Measurements from ENCODE around the gene PSMD9.
"Not testable (repeated sequence)": the region's sequence is repeated elsewhere in the genome, so short reads cannot be mapped to it uniquely, and the experiment has no call there.

The PSMD9 gene, protein sequence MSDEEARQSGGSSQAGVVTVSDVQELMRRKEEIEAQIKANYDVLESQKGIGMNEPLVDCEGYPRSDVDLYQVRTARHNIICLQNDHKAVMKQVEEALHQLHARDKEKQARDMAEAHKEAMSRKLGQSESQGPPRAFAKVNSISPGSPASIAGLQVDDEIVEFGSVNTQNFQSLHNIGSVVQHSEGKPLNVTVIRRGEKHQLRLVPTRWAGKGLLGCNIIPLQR

GRCh38 chr12:121888478-121889273 lies at the start of gene PSMD9:
PSMD9 (plus strand) TSS chr12:121888790; CDS start chr12:121888857, 67 bp downstream.
- DNase-seq, result peak; percentile 98

DNA sequence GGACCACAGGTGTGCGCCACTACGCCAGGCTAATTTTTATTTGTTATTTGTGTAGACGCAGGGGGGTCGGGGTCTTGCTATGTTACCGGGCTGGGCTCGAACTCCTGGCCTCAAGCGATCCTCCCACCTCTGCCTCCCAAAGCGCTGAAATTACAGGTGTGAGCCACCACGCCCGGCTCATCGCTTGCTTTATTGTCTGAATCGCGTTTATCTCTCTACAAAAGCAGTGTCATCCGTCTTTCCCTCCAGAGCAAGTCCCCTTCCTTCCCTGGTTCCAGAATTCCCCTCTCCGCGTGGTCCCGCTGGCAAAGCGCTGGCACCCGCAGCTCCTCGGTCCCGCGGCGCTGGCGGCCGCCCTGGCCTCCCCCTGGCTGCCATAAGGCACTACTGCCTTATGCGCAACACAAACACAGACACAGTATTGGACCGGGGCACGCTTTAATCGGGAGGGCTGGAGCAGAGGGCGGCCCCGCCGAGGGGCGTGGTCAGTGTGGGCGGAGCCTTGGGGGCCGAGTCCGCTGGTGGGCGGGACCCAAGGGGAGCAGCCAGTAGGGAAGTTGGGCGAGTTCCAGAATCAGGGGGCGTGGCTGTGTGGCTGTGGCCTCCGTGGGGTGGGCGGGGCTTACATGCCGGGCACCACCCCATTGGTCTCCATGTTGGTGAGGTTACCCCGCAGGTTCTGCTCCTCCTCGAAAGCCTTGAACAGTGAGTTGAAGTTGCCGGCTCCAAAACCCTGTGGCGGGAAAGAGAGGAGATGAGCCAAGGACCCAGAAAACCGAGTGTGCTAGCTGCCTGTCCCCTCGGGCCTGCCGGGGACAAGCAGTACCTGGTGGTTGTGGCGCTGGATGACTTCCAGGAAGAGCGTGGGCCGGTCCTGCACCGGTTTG lies 49.2 kb upstream of the PSMD9 start:
- peak; percentile 99 for DNase-seq

DNA sequence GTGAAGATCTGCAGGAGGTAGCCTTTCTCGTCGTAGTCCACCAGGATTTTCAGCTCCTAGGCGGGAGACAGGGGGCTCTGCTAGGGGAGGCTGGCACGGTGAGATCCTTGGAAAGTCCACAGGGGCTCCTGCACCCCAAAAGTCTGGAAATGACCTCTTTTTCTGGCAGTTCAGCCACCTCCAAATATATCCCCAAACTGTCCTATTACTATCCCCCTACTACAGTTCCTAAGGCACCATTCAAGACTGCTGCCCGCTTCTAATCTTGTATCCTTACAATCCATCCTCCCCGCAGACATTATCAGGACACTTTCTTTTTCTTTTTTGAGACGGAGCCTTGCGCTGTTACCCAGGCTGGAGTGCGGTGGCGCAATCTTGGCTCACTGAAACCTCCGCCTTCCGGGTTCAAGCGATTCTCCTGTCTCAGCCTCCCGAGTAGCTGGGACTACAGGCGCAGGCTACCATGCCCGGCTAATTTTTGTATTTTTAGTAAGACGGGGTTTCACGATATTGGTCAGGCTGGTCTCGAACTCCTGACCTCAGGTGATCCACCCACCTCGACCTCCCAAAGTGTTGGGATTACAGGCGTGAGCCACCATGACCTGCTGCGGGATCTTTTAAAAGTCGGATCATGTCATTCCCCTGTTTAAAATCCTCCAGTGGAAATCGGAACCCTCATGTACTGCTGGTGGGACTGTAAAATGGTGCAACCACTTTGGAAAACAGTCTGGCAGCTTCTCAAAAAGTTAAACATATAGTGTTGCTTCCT lies 48.4 kb upstream of the PSMD9 start:
- DNase-seq, result no peak

- no peak for DNase-seq
Observed at GRCh38 chr12:121843236-121843982, 45.2 kb upstream of the PSMD9 start.

DNA sequence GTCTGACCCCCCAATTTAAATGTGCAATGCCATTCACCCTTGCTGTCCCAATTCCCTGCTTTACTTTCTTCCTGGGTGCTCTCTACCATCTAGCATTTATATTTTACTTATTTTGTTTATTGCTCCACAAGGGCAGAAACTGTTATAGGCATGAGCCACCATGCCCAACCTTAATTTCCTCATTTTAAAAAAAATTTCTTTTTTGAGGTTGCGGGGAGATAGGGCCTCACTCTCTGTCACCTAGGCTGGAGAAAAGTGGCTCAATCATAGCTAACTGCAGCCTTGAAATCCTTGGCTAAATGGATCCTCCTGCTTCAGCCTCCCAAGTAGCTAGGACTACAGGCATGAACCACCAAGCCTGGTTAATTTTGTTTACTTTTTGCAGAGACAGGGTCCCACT lies 42.9 kb upstream of the PSMD9 start:
- DNase-seq, result no peak

- DNase-seq, result no peak
Observed at GRCh38 chr12:121849211-121849610, 39.4 kb upstream of the PSMD9 start.

- no peak for DNase-seq
Observed at GRCh38 chr12:121849665-121850064, 38.9 kb upstream of the PSMD9 start.

DNA sequence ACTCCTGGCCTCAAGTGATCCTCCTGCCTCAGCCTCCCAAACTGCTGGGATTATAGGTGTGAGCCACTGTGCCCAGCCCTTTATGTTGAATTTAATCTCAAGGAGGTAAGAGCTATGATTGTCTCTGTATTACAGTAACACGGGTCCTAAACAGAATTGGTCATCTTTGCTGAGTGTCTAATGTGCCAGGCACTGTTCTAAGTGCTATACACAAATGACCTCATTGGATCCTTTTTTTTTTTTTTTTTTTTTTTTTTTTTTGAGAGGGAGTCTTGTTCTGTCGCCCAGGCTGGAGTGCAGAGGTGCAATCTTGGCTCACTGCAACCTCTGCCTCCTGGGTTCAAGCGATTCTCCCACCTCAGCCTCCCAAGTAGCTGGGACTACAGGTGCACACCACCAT lies 36.2 kb upstream of the PSMD9 start:
- not testable (repeated sequence) for DNase-seq

GRCh38 chr12:121857322-121858246 lies 31.0 kb upstream of the PSMD9 start:
- DNase-seq, result no peak

GRCh38 chr12:121858318-121858661 lies 30.3 kb upstream of the PSMD9 start:
- DNase-seq, result no peak

GRCh38 chr12:121858662-121859572 lies 29.7 kb upstream of the PSMD9 start, which contains the start of gene HPD:
HPD (minus strand) TSS chr12:121858859; CDS start chr12:121858823, 36 bp downstream.
- DNase-seq, result no peak

DNA sequence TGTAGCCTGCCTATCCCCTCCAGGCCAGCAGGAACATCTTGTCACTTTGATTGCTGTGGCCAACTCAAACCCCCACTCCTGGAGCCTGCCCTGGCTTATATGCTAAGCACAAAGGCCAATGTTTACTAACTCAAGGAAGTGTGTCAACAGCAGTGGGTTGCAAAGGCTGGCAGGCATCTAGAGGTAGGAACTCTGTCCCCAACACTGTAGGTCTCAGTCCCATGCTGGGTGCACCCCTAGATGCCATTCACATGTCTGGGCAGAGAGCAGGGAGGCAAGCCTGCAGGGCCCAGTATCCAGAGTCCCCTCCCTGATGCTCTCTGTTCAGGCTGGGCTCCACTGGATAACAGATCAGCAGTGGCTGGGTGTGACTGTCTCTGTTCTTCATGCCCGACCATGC lies 28.3 kb upstream of the PSMD9 start:
- no peak for DNase-seq

DNA sequence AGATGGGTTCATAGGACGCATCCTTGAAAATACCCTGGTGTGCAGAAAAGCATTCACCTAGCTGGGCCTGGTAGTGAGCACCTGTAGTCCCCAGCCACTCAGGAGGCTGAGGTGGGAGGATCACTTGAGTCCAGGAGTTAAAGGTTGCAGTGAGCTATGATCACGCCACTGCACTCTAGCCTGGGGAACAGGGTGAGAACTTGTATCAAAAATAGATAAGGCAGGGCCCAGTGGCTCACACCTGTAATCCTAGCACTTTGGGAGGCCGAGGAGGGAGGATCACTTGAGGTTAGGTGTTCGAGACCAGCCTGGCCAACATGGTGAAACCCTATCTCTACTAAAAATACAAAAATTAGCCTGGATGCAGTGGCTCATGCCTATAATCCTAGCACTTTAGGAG lies 27.9 kb upstream of the PSMD9 start:
- not testable (repeated sequence) for DNase-seq

GRCh38 chr12:121861636-121862254 lies 26.8 kb upstream of the PSMD9 start:
- DNase-seq, result no peak

GRCh38 chr12:121866331-121866730 lies 22.3 kb upstream of the PSMD9 start:
- no peak for DNase-seq

DNA sequence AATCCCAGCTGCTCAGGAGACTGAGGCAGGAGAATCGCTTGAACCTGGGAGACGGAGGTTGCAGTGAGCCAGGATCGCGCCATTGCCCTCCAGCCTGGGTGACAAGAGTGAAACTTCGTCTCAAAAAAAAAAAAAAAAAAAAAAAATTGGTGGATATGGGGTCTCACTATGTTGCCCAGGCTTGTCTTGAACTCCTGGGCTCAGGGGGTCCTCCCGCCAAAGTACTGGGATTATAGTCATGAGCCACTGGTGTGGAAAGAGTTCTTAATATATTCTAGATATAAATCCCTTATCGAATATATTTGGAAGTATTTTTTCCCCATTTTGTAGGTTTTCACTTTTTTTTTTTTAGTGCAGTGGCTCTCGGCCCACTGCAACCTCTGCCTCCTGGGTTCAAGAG lies 19.4 kb upstream of the PSMD9 start:
- DNase-seq, result not testable (repeated sequence)

- no peak for DNase-seq
Observed at GRCh38 chr12:121871467-121871866, 17.1 kb upstream of the PSMD9 start.

GRCh38 chr12:121872546-121873215 lies 15.9 kb upstream of the PSMD9 start:
- no peak for DNase-seq

- no peak for DNase-seq
Observed at GRCh38 chr12:121873216-121873569, 15.4 kb upstream of the PSMD9 start.

All from GDM1 (cell line).